GM12878 (cell line): Measurements from ENCODE around the gene PCDH15. TPM values are rescaled to one million over a fixed set of nuclear protein-coding genes. Genes with fewer than 3 reads are reported as not detected.

Experiments
- ATAC-seq: fragments of 200-7000 bp; cut with Tn5 transposase; 3 replicates; pipeline ENCODE4 v1.9.1; 2020; ENCODE audit warnings: mild to moderate bottlenecking, moderate library complexity
- BruUV-seq: library from RNA; stranded (reverse); fragments of 400-500 nt; replicated peaks from 2 replicates; lab custom pipeline; 2021; lab: Mats Ljungman, UMichigan
- CTCF ChIA-PET: fragments of 300-600 bp; sonication (Branson Sonifier 250); formaldehyde crosslinking; extraction: SDS; loops from one replicate; lab custom pipeline; 2021; ENCODE audit warnings: inconsistent platforms; lab: Yijun Ruan, JAX
- POLR2A ChIA-PET: fragments of 350-600 bp; formaldehyde crosslinking; extraction: SDS; loops from one replicate; lab custom pipeline; 2021; ENCODE audit warnings: inconsistent platforms; lab: Charles Lee
- RAD21 ChIA-PET: fragments of 300-600 bp; sonication (Branson Sonifier 250); formaldehyde crosslinking; loops from one replicate; lab custom pipeline; 2023; ENCODE audit warnings: antibody characterized with exemption; ENCODE audit not compliant: unreplicated experiment; lab: Charles Lee
- SMC1A ChIA-PET: fragments of 300-600 bp; sonication (Branson Sonifier 250); formaldehyde crosslinking; loops from one replicate; lab custom pipeline; 2023; ENCODE audit not compliant: unreplicated experiment, uncharacterized antibody; lab: Charles Lee
- DNase-seq: peaks from one replicate; pipeline ENCODE4 v3.0.0-alpha.2; 2011; ENCODE audit warnings: low read depth, low spot score
- FAIRE-seq: peaks from 3 replicates; lab custom pipeline; 2011; peaks lifted over from hg19 to GRCh38; lab: Jason Lieb, UNC
- H2AFZ ChIP-seq: 2 replicates; pipeline ENCODE4 v1.6.0; 2011; ENCODE audit warnings: low read depth, low read length, control low read depth; ENCODE audit not compliant: control insufficient read depth
- H3K27ac ChIP-seq: 2 replicates; pipeline ENCODE4 v1.5.1; 2011; ENCODE audit warnings: control low read depth; ENCODE audit not compliant: control insufficient read depth, insufficient read depth
- H3K27me3 ChIP-seq, 2 experiments: replicated peaks in 1 of 2; 2 replicates each; pipeline versions ENCODE4 v1.6.0 to v1.6.1; 2011; ENCODE audit warnings: low read length in 1 of 2; ENCODE audit not compliant: control insufficient read depth in 2 of 2, insufficient read depth in 2 of 2
- H3K36me3 ChIP-seq, 2 experiments: 2 replicates each; pipeline ENCODE4 v1.5.1; 2011; ENCODE audit warnings: low read length in 1 of 2; ENCODE audit not compliant: control insufficient read depth in 2 of 2, insufficient read depth in 2 of 2
- H3K4me1 ChIP-seq: 2 replicates; pipeline ENCODE4 v1.6.1; 2011; ENCODE audit warnings: mild to moderate bottlenecking, low read length, moderate library complexity, mixed read lengths; ENCODE audit not compliant: control insufficient read depth, insufficient read depth
- H3K4me2 ChIP-seq: 2 replicates; pipeline ENCODE4 v1.6.0; 2011; ENCODE audit warnings: control low read depth; ENCODE audit not compliant: control insufficient read depth, insufficient read depth
- H3K4me3 ChIP-seq: fragments of 200-600 bp; sonication (generic); 2 replicates; pipeline ENCODE4 v1.5.1; 2016
- H3K79me2 ChIP-seq: 2 replicates; pipeline ENCODE4 v1.6.0; 2011; ENCODE audit warnings: low read length; ENCODE audit not compliant: control insufficient read depth, insufficient read depth
- H3K9ac ChIP-seq: 2 replicates; pipeline ENCODE4 v1.8.0; 2011; ENCODE audit warnings: low read length, control low read depth, mixed read lengths; ENCODE audit not compliant: control insufficient read depth, insufficient read depth
- H3K9me3 ChIP-seq: replicated peaks from 3 replicates; pipeline ENCODE4 v1.5.1; 2011; ENCODE audit warnings: mild to moderate bottlenecking, low read length; ENCODE audit not compliant: control insufficient read depth, insufficient read depth
- H4K20me1 ChIP-seq: 2 replicates; pipeline ENCODE4 v1.6.0; 2011; ENCODE audit not compliant: control insufficient read depth, insufficient read depth
- EP300 ChIP-seq, 2 experiments: fragments of 150-350 bp in 1 of 2; IDR thresholded peaks; 2 replicates each; pipeline ENCODE4 v1.6.1; 2011 to 2012; ENCODE audit warnings: low read depth in 2 of 2, low read length in 2 of 2, borderline replicate concordance in 1 of 2, improper control_type of control experiment in 1 of 2, inconsistent platforms in 1 of 2; ENCODE audit not compliant: control insufficient read depth in 1 of 2
- FOS ChIP-seq: IDR thresholded peaks from 3 replicates; pipeline ENCODE4 v1.6.1; 2011; ENCODE audit warnings: borderline replicate concordance; ENCODE audit not compliant: insufficient read length; ENCODE audit errors: extremely low read depth
- HDAC6 ChIP-seq: fragments of 200-600 bp; sonication (generic); IDR thresholded peaks from one replicate; pipeline ENCODE4 v1.8.0; 2017; ENCODE audit warnings: antibody characterized with exemption; ENCODE audit not compliant: unreplicated experiment
- JUNB ChIP-seq: IDR thresholded peaks from 2 replicates; pipeline ENCODE4 v1.6.1; 2016; ENCODE audit warnings: antibody characterized with exemption, mild to moderate bottlenecking
- MTA2 ChIP-seq: fragments of 450-650 bp; IDR thresholded peaks from 2 replicates; pipeline ENCODE4 v1.6.1; 2016; ENCODE audit warnings: low read depth, mild to moderate bottlenecking, moderate library complexity
- POLR2A ChIP-seq: IDR thresholded peaks from 2 replicates; pipeline ENCODE4 v1.6.1; 2011; ENCODE audit warnings: low read depth, mild to moderate bottlenecking, low read length
- ZNF217 ChIP-seq: fragments of 450-650 bp; IDR thresholded peaks from 2 replicates; pipeline ENCODE4 v1.6.1; 2017; ENCODE audit warnings: antibody characterized with exemption, mild to moderate bottlenecking
- WGBS: methylation state at CpG from one replicate; pipeline ENCODE4 v1.1.6; 2016; ENCODE audit warnings: low lambda C conversion rate; ENCODE audit not compliant: insufficient replicate concordance, insufficient coverage; ENCODE audit errors: missing lambda C conversion rate; 5-methylcytosine and 5-hydroxymethylcytosine counted together
- in situ Hi-C: fragments of 300-500 bp; cut with MboI; formaldehyde crosslinking; loops from 9 replicates; pipeline ENCODE4 v1.14.3; 2018; ENCODE audit warnings: mixed read lengths
- intact Hi-C: fragments of 100-400 bp; cut with micrococcal nuclease; formaldehyde crosslinking; loops from one replicate; pipeline ENCODE4 v1.14.2; 2022; ENCODE audit not compliant: unreplicated experiment
- polyA plus RNA-seq, 11 experiments: library from polyadenylated mRNA; depleted of rRNA in 4 of 11; unstranded in 6 of 11; stranded (reverse) in 5 of 11; fragments of >200 nt; fragmentation: Nextera tagmentation in 4 of 11; fragmentation: Illumina TruSeq in 1 of 11; extraction: Ambion mirVana in 4 of 11; extraction: Trizol in 1 of 11; gene quantifications; 1 replicate in 1 of 11; 2 replicates in 10 of 11; pipeline versions ENCODE4 v1.2.1 to v1.2.3, GENCODE V29; 2011 to 2016; ENCODE audit warnings: inconsistent platforms in 2 of 11, missing spikeins in 2 of 11, low read depth in 1 of 11
- total RNA-seq, 4 experiments: library from RNA; depleted of rRNA in 3 of 4; stranded (reverse); fragments of >200 nt in 3 of 4; fragmentation: Illumina TruSeq in 1 of 4; extraction: Trizol in 1 of 4; gene quantifications; 2 replicates each; pipeline versions ENCODE4 v1.2.1 to v1.2.3, GENCODE V29; 2013 to 2021
- TF ChIP-seq, protein P1 (sequence below): fragments of 450-650 bp; formaldehyde crosslinking; IDR thresholded peaks from 2 replicates; pipeline ENCODE4 v1.5.0; 2022; ENCODE audit warnings: mild to moderate bottlenecking, missing genetic modification characterization
- TF ChIP-seq, protein P2 (sequence below): fragments of 450-650 bp; IDR thresholded peaks from 2 replicates; pipeline ENCODE4 v1.6.1; 2014; ENCODE audit warnings: mild to moderate bottlenecking

The PCDH15 gene
- total and polyA plus RNA-seq, 10 of the 15 experiments (the other 5 are each of a cell fraction or from before 2014, with no cell fraction given): 0.03 to 0.52 (median 0.07) TPM; not detected in 6

DNA sequence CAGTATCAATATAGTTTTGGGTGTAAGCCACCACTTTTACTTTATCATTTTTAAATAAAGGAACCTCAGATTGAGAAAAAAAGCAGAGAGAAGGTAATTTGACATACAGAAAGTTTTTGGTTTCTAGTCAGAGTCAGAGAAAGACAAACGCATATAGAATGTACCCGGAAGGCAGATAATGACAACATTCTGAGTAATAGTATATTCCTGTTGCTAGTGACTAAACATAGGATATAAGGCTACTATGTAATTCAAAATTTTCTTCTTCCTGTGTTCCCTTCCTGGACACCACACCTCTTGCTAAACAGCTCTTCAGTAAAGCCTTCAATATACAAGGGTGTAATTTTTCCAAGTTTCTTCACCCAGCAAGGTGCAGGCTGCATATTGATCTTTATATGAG, 597.6 kb downstream of the PCDH15 start (continued):
- TF ChIP-seq, protein P1, sequence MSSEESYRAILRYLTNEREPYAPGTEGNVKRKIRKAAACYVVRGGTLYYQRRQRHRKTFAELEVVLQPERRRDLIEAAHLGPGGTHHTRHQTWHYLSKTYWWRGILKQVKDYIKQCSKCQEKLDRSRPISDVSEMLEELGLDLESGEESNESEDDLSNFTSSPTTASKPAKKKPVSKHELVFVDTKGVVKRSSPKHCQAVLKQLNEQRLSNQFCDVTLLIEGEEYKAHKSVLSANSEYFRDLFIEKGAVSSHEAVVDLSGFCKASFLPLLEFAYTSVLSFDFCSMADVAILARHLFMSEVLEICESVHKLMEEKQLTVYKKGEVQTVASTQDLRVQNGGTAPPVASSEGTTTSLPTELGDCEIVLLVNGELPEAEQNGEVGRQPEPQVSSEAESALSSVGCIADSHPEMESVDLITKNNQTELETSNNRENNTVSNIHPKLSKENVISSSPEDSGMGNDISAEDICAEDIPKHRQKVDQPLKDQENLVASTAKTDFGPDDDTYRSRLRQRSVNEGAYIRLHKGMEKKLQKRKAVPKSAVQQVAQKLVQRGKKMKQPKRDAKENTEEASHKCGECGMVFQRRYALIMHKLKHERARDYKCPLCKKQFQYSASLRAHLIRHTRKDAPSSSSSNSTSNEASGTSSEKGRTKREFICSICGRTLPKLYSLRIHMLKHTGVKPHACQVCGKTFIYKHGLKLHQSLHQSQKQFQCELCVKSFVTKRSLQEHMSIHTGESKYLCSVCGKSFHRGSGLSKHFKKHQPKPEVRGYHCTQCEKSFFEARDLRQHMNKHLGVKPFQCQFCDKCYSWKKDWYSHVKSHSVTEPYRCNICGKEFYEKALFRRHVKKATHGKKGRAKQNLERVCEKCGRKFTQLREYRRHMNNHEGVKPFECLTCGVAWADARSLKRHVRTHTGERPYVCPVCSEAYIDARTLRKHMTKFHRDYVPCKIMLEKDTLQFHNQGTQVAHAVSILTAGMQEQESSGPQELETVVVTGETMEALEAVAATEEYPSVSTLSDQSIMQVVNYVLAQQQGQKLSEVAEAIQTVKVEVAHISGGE (CRISPR knock-in tag): no peak
- TF ChIP-seq, protein P2, sequence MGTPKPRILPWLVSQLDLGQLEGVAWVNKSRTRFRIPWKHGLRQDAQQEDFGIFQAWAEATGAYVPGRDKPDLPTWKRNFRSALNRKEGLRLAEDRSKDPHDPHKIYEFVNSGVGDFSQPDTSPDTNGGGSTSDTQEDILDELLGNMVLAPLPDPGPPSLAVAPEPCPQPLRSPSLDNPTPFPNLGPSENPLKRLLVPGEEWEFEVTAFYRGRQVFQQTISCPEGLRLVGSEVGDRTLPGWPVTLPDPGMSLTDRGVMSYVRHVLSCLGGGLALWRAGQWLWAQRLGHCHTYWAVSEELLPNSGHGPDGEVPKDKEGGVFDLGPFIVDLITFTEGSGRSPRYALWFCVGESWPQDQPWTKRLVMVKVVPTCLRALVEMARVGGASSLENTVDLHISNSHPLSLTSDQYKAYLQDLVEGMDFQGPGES: no peak
- TF ChIP-seq EP300 (IDR thresholded peaks at IDR 0.05; ENCODE audit: borderline replicate concordance in 1 of 2, control insufficient read depth in 1 of 2, low read depth in 2 of 2, low read length in 2 of 2) (no peak), JUNB (no peak), FOS (no peak), POLR2A (no peak), ZNF217 (no peak), HDAC6 (no peak)

DNA sequence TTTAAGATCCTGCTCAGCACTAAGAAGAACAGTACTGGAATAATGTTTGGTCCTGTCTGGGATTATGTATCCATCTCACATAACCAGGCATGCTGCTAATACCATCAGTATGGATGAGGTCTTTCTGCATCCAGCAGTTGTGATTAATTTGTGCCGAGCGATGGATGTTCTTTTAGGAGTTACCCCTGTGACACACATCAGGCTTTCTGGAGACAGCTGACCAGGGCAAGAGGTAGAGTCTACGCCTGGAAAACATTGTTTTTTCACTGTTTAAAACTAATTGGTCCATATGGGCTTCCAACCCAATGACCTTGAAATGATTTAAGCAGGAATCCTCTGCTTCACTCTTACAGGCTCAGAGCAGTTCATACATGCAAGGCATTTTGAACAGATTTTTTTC, 603.0 kb downstream of the PCDH15 start:
- DNase-seq (no peak), FAIRE-seq (no peak), ATAC-seq (no peak)
- ChIA-PET CTCF (no interaction called here), POLR2A (no interaction called here), RAD21 (no interaction called here), SMC1A (no interaction called here)
- H3K36me3 ChIP-seq: no peaks in the 10 kb centered on the region
- no peaks in the 10 kb centered on the region for H3K27me3 ChIP-seq
- no peak overlapping the region for H3K4me3 ChIP-seq
- WGBS: 65% methylated on average over 3 of the region's 3 CpGs
- BruUV-seq: no TSS peak
- no peak overlapping the region for H3K27ac ChIP-seq
- H4K20me1 ChIP-seq: no peaks in the 10 kb centered on the region
- intact Hi-C loops: loop anchor here (10.0 kb wide), 1 partner anchor 63 kb away; no protein-coding TSS in a partner anchor
- no peak overlapping the region for H3K9ac ChIP-seq
- H3K9me3 ChIP-seq: no peaks in the 10 kb centered on the region
- H3K79me2 ChIP-seq: no peaks in the 10 kb centered on the region
- TF ChIP-seq MTA2: no peak
- in situ Hi-C loops: no loop called here
- no peaks in the 10 kb centered on the region for H3K4me1 ChIP-seq
- no peak overlapping the region for H3K4me2 ChIP-seq
- H2AFZ ChIP-seq: no peak overlapping the region
